ENCODE data around the gene QRFP.

- TF ChIP-seq CTCF (IDR thresholded peaks at IDR 0.05; ENCODE audit: borderline replicate concordance, extremely low read depth, low read length, poor library complexity, severe bottlenecking) (no peak), EZH2 (IDR thresholded peaks at IDR 0.05; ENCODE audit: borderline replicate concordance, low read depth, low read length, severe bottlenecking) (no peak)
These were observed 17.9 kb upstream of the QRFP start for GRCh38 chr9:130914417-130915095.

Data from DND-41 (cell line).